Kidney (tissue), 14 donors: ENCODE measurements around the gene POU3F1. TPM values are rescaled to one million over a fixed set of nuclear protein-coding genes. Genes with fewer than 3 reads are reported as not detected.

ENCODE experiments used
- DNase-seq, 5 donors: peaks; one replicate each; pipeline ENCODE4 v3.0.0-alpha.2; 2013 to 2020
- FAIRE-seq: peaks from 2 replicates; lab custom pipeline; 2012; peaks lifted over from hg19 to GRCh38; lab: Jason Lieb, UNC
- H3K27ac ChIP-seq, 2 donors: one replicate each; pipeline ENCODE4 v1.7.0; 2013; ENCODE audit warnings: low read depth in 2 of 2, low read length in 2 of 2, inconsistent platforms in 1 of 2
- H3K27me3 ChIP-seq: one replicate; pipeline ENCODE4 v1.7.1; 2013; ENCODE audit warnings: low read length, inconsistent platforms; ENCODE audit not compliant: control insufficient read depth, insufficient read depth
- H3K36me3 ChIP-seq, 3 donors: one replicate each; pipeline versions ENCODE4 v1.7.0 to v1.7.1; 2013; ENCODE audit warnings: low read length in 3 of 3, control low read depth in 1 of 3, inconsistent platforms in 1 of 3; ENCODE audit not compliant: insufficient read depth in 3 of 3, control insufficient read depth in 2 of 3
- H3K4me1 ChIP-seq, 3 donors: one replicate each; pipeline versions ENCODE4 v1.7.0 to v1.7.1; 2013; ENCODE audit warnings: low read length in 3 of 3, inconsistent platforms in 1 of 3, low read depth in 1 of 3; ENCODE audit not compliant: control insufficient read depth in 2 of 3, insufficient read depth in 2 of 3
- H3K4me3 ChIP-seq, 3 donors: one replicate each; pipeline versions ENCODE4 v1.7.0 to v1.8.1; 2013; ENCODE audit warnings: low read length in 3 of 3, control low read depth in 1 of 3, inconsistent platforms in 1 of 3
- H3K9ac ChIP-seq, 3 donors: one replicate each; pipeline versions ENCODE4 v1.7.0 to v1.7.1; 2013; ENCODE audit warnings: low read length in 3 of 3, control low read depth in 1 of 3, inconsistent platforms in 1 of 3
- H3K9me3 ChIP-seq, 3 donors: one replicate each; pipeline versions ENCODE4 v1.7.0 to v1.7.1; 2013; ENCODE audit warnings: low read length in 3 of 3, control low read depth in 1 of 3, inconsistent platforms in 1 of 3; ENCODE audit not compliant: control insufficient read depth in 2 of 3, insufficient read depth in 1 of 3
- CTCF ChIP-seq: IDR thresholded peaks from 3 replicates; pipeline ENCODE4 v1.5.1; 2012; ENCODE audit warnings: mild to moderate bottlenecking, moderate library complexity, borderline replicate concordance; ENCODE audit not compliant: insufficient read depth; ENCODE audit errors: extremely low read depth
- intact Hi-C: fragments of 100-400 bp; cut with DNase I; formaldehyde crosslinking; loops from one replicate; pipeline ENCODE4 v1.11.1; 2022
- polyA plus RNA-seq: library from polyadenylated mRNA; stranded (reverse); fragments of 350-450 nt; fragmentation: Illumina TruSeq; extraction: RNeasy Lipid Tissue Mini Kit (QIAGEN cat#74804); gene quantifications from one replicate; pipeline ENCODE4 v1.2.3, GENCODE V29; 2014; ENCODE audit warnings: low read depth, low replicate concordance; ENCODE audit not compliant: insufficient read depth
- total RNA-seq: library from RNA; stranded (reverse); fragmentation: NEBNext Ultra II Directional; extraction: Animal tissue kit (Norgen Biotek cat#: 25700); gene quantifications from one replicate; pipeline ENCODE4 v1.2.1, GENCODE V29; 2021
- donor health status: control.
- donor health status: control.
- donor health status: control.
- donor health status: control.
- donor health status: control.
- donor health status: DM: yes; HTN: yes; CAD: no.
- donor health status: Normal renal cell carcinoma (clear cell type).

Gene POU3F1
- total and polyA plus RNA-seq, 2 donors from 2014 or later, result not detected

- no peaks in the 10 kb centered on the region for H3K9me3 ChIP-seq
- no peaks in the 10 kb centered on the region for H3K4me1 ChIP-seq
- DNase-seq (no peak), FAIRE-seq (no peak)
- no peak overlapping the region for H3K27ac ChIP-seq
- H3K9ac ChIP-seq, result no peak overlapping the region
- intact Hi-C loops, result no loop called here
- H3K4me3 ChIP-seq, result no peak overlapping the region
- no peak for TF ChIP-seq CTCF
- no peaks in the 10 kb centered on the region for H3K36me3 ChIP-seq
- H3K27me3 ChIP-seq, result no peaks in the 10 kb centered on the region
Observed at GRCh38 chr1:38060498-38060897, 13.9 kb upstream of the POU3F1 start.

- FAIRE-seq (no peak), DNase-seq (no peak)
- TF ChIP-seq CTCF, result no peak
- Histone ChIP-seq H3K36me3 (no peaks in the 10 kb centered on the region), H3K9me3 (no peaks in the 10 kb centered on the region), H3K27me3 (no peaks in the 10 kb centered on the region), H3K27ac (no peak overlapping the region), H3K4me3 (no peak overlapping the region), H3K4me1 (no peaks in the 10 kb centered on the region), H3K9ac (no peak overlapping the region)
- intact Hi-C loops, result no loop called here
Observed at GRCh38 chr1:38059635-38060250, 13.2 kb upstream of the POU3F1 start.

GRCh38 chr1:38055965-38056364 lies 9.4 kb upstream of the POU3F1 start:
- Histone ChIP-seq H3K9ac (no peak overlapping the region), H3K27ac (no peak overlapping the region), H3K36me3 (no peaks in the 10 kb centered on the region), H3K4me3 (no peak overlapping the region), H3K4me1 (peaks cover 0 to 3% (median 0%) of the 10 kb centered on the region in 3 donors), H3K9me3 (no peaks in the 10 kb centered on the region), H3K27me3 (no peaks in the 10 kb centered on the region)
- no peak for DNase-seq
- no peak for TF ChIP-seq CTCF
- intact Hi-C loops, result no loop called here
- FAIRE-seq, result no peak

GRCh38 chr1:38055398-38055797 lies 8.8 kb upstream of the POU3F1 start:
- FAIRE-seq, result no peak

More at GRCh38 chr1:38055398-38055797, 8.8 kb upstream of the POU3F1 start:
- H3K9ac ChIP-seq, result no peak overlapping the region
- no peak for DNase-seq
- intact Hi-C loops, result no loop called here
- no peaks in the 10 kb centered on the region for H3K27me3 ChIP-seq
- H3K36me3 ChIP-seq, result no peaks in the 10 kb centered on the region
- no peak for TF ChIP-seq CTCF
- peaks cover 0 to 5% (median 0%) of the 10 kb centered on the region in 3 donors for H3K4me1 ChIP-seq
- no peaks in the 10 kb centered on the region for H3K9me3 ChIP-seq
- no peak overlapping the region for H3K27ac ChIP-seq
- H3K4me3 ChIP-seq, result no peak overlapping the region
